GM19239 (cell line): ENCODE data around the gene PRPF31.

Experiments
- DNase-seq: peaks from one replicate; pipeline ENCODE4 v3.0.0; 2011; ENCODE audit warnings: low spot score; ENCODE audit not compliant: insufficient read length
- FAIRE-seq: peaks from 2 replicates; lab custom pipeline; 2011; peaks lifted over from hg19 to GRCh38; lab: Jason Lieb, UNC

PRPF31 gene

GRCh38 chr19:54105796-54106195 lies 9.8 kb upstream of the PRPF31 start:
- no peak for DNase-seq
- no peak for FAIRE-seq

DNA sequence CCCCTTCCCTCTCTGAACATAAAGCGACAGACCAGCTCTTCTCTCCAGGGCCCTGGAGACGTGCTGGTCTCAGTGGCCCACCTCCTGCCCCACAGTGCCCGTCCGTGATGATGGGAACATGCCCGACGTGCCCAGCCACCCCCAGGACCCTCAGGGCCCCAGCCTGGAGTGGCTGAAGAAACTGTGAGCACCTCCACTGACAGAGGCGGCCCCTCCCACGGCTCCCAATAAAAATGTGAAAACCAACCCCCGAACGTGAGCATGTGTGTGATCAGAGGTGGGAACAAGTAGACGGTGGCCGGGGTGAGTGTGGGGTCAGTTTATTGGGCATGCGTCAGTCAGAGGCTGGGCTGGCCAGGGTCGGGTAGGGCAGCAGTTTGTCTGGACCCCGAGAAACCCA lies 8.8 kb upstream of the PRPF31 start:
- no peak for FAIRE-seq
- no peak for DNase-seq

GRCh38 chr19:54107876-54108490 lies 7.6 kb upstream of the PRPF31 start:
- no peak for FAIRE-seq

GRCh38 chr19:54108496-54108895 lies 7.1 kb upstream of the PRPF31 start:
- FAIRE-seq (no peak), DNase-seq (no peak)

More at GRCh38 chr19:54107876-54108490, 7.6 kb upstream of the PRPF31 start:
- no peak for DNase-seq

- FAIRE-seq (no peak), DNase-seq (no peak)
Observed at GRCh38 chr19:54109651-54110050, 5.9 kb upstream of the PRPF31 start.

- FAIRE-seq (peak; percentile 78), DNase-seq (peak; percentile 52)
Observed at GRCh38 chr19:54114340-54115108, 1.0 kb upstream of the PRPF31 start.

DNA sequence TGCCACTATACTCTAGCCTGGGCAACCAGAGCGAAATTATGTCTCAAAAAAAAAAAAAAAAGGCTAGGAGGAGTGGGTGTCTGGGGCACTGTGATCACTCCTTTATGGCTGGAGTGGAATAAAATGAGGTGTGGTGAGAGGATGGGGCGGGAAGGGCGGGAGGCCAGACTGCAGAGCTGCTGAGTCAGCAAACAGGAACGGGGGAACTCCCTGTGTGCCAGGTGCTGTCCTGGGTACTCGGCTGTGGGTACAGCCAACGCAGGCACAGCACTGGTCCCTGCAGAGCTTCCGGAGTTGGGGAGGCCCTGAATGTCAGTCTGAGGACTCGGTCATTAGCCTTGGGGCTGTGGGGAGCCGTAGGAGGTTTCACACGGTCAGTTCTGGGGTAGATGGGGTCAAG lies 5.7 kb downstream of the PRPF31 start:
- no peak for DNase-seq
- FAIRE-seq = no peak

GRCh38 chr19:54123682-54124081 lies 8.1 kb downstream of the PRPF31 start:
- FAIRE-seq = no peak

GRCh38 chr19:54124393-54124792 lies 8.8 kb downstream of the PRPF31 start:
- FAIRE-seq = no peak
- DNase-seq = no peak

More at GRCh38 chr19:54123682-54124081, 8.1 kb downstream of the PRPF31 start:
- DNase-seq = no peak

DNA sequence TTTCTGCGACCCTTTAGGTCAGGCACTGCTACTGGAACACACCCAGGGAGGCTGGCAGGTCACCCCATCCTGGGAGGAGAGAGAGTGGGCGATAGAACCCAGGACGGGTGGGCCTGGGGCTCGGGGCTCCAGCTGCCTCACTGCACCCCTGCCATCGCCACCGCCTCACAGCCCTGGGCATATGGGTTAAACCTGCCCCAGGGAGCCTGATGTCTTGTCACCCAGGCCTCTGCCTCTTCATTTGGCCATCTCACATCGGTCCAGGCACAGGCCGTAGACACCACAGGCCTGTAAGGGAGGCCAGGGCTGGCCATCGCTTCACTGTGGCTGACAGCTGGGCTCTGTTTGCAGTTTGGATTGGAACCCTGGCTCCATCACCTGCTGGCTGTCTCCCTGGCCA lies 10.2 kb downstream of the PRPF31 start:
- FAIRE-seq (no peak), DNase-seq (no peak)

DNA sequence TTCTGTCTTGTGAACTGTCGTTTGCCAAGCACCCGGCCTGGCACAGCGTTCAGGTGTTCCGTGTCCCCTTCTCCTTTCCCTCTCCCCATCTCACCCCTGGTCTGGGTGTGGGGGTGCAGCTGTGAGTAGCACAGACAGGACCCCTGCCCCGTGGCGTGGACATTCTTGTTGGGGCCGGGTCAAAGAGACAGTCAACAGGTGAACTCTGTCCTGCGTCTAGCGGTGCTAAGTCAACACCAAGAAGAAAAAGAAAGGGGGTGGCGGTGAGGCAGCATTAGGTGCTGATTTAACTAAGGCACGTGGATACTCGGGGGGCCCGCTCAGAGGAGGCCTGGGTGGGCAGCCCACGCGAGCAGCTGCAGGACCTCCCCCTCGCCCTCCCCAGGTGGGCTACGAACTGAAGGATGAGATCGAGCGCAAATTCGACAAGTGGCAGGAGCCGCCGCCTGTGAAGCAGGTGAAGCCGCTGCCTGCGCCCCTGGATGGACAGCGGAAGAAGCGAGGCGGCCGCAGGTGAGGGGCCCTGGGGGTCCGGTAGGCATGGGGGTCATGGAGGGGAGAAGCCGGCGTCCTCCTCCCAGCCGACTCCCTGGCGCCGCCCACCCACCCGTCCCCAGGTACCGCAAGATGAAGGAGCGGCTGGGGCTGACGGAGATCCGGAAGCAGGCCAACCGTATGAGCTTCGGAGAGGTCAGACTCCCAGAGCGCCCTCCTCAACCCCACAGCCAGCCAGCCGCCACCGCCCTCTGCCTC lies 12.3 kb downstream of the PRPF31 start:
- no peak for DNase-seq
- FAIRE-seq = no peak

GRCh38 chr19:54128441-54128725 lies 12.8 kb downstream of the PRPF31 start:
- FAIRE-seq = no peak
- no peak for DNase-seq

GRCh38 chr19:54128796-54129616 lies 13.5 kb downstream of the PRPF31 start:
- FAIRE-seq = no peak
- DNase-seq = no peak

GRCh38 chr19:54129617-54129996 lies 14.1 kb downstream of the PRPF31 start:
- no peak for FAIRE-seq
- DNase-seq = no peak

GRCh38 chr19:54133312-54133956 lies 17.9 kb downstream of the PRPF31 start:
- FAIRE-seq (no peak), DNase-seq (no peak)

- FAIRE-seq = no peak
Observed at GRCh38 chr19:54133957-54134590, 18.5 kb downstream of the PRPF31 start.

GRCh38 chr19:54136086-54136863 lies 20.7 kb downstream of the PRPF31 start:
- FAIRE-seq (peak; percentile 56), DNase-seq (no peak)

More at GRCh38 chr19:54133957-54134590, 18.5 kb downstream of the PRPF31 start:
- DNase-seq = no peak

GRCh38 chr19:54136864-54137698 lies 21.5 kb downstream of the PRPF31 start:
- peak; percentile 100 for FAIRE-seq
- peak; percentile 99 for DNase-seq
